ENCODE results near the gene B4GALT6.

DNA sequence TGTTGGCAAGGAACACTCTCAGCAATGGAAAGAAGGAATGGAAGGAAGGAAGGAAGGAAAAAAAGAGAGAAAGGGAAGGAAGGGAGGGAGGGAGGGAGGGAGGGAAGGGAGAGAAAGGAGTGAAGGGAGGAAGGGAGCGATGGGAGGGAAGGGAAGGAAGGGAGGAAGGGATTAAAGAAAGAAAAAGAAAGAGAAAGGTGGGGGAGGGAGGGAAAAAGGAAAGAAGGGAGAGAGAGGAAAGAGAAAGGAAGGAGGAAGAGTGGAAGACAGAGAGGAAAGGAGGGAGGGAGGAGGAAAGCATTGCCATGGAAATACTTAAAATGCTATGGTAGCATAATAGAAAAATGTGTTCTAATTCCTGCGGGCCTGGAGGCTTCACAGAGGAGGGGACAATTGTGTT, 70.3 kb downstream of the B4GALT6 start:
- TF ChIP-seq, protein P1, sequence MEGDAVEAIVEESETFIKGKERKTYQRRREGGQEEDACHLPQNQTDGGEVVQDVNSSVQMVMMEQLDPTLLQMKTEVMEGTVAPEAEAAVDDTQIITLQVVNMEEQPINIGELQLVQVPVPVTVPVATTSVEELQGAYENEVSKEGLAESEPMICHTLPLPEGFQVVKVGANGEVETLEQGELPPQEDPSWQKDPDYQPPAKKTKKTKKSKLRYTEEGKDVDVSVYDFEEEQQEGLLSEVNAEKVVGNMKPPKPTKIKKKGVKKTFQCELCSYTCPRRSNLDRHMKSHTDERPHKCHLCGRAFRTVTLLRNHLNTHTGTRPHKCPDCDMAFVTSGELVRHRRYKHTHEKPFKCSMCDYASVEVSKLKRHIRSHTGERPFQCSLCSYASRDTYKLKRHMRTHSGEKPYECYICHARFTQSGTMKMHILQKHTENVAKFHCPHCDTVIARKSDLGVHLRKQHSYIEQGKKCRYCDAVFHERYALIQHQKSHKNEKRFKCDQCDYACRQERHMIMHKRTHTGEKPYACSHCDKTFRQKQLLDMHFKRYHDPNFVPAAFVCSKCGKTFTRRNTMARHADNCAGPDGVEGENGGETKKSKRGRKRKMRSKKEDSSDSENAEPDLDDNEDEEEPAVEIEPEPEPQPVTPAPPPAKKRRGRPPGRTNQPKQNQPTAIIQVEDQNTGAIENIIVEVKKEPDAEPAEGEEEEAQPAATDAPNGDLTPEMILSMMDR (IDR thresholded peaks at IDR 0.05) = no peak
- no peak for TF ChIP-seq EZH2 (IDR thresholded peaks at IDR 0.05; ENCODE audit: borderline replicate concordance, insufficient read depth, low read depth, low read length, poor library complexity, severe bottlenecking)
